Fibroblast of lung (primary cell): Measurements from ENCODE around the gene WDR12. TPM values are rescaled to one million over a fixed set of nuclear protein-coding genes. Genes with fewer than 3 reads are reported as not detected.

Experiments used
- DNase-seq, 2 donors: peaks; one replicate each; pipeline versions ENCODE4 v3.0.0 to v3.0.0-alpha.2; 2010; ENCODE audit warnings: low read depth in 2 of 2
- H2AFZ ChIP-seq: 2 replicates; pipeline ENCODE4 v1.5.1; 2012; ENCODE audit warnings: low read length, control low read depth, inconsistent platforms
- H3K27ac ChIP-seq: 2 replicates; pipeline ENCODE4 v1.5.1; 2011; ENCODE audit warnings: low read length, control low read depth; ENCODE audit not compliant: insufficient read depth
- H3K27me3 ChIP-seq: 2 replicates; pipeline ENCODE4 v1.5.1; 2011; ENCODE audit warnings: mild to moderate bottlenecking, low read length; ENCODE audit not compliant: control insufficient read depth, insufficient read depth
- H3K36me3 ChIP-seq: 2 replicates; pipeline ENCODE4 v1.5.1; 2011; ENCODE audit warnings: low read length; ENCODE audit not compliant: control insufficient read depth, insufficient read depth
- H3K4me1 ChIP-seq: 2 replicates; pipeline ENCODE4 v1.5.1; 2011; ENCODE audit warnings: low read length; ENCODE audit not compliant: control insufficient read depth, insufficient read depth; ENCODE audit errors: extremely low read depth
- H3K4me2 ChIP-seq: 2 replicates; pipeline ENCODE4 v1.5.1; 2011; ENCODE audit warnings: low read length, control low read depth; ENCODE audit not compliant: insufficient read depth; ENCODE audit errors: extremely low read depth
- H3K4me3 ChIP-seq, 4 experiments: fragments of 200-600 bp in 1 of 4; sonication (generic) in 1 of 4; replicated peaks in 1 of 4; 2 replicates each; pipeline ENCODE4 v1.5.1; 2011 to 2016; ENCODE audit warnings: low read length in 4 of 4, low read depth in 3 of 4, mild to moderate bottlenecking in 3 of 4, control low read depth in 2 of 4, inconsistent platforms in 1 of 4, mixed read lengths in 1 of 4; ENCODE audit not compliant: insufficient read depth in 1 of 4; ENCODE audit errors: control extremely low read depth in 1 of 4
- H3K79me2 ChIP-seq: 2 replicates; pipeline ENCODE4 v1.5.1; 2012; ENCODE audit warnings: mild to moderate bottlenecking, low read length, inconsistent platforms; ENCODE audit not compliant: control insufficient read depth, insufficient read depth
- H3K9ac ChIP-seq: 2 replicates; pipeline ENCODE4 v1.5.1; 2011; ENCODE audit warnings: mild to moderate bottlenecking, low read length, control low read depth; ENCODE audit not compliant: insufficient read depth
- H3K9me3 ChIP-seq: 2 replicates; pipeline ENCODE4 v1.5.1; 2012; ENCODE audit warnings: low read depth, low read length; ENCODE audit not compliant: control insufficient read depth, insufficient read depth
- H4K20me1 ChIP-seq: 2 replicates; pipeline ENCODE4 v1.5.1; 2011; ENCODE audit warnings: low read length; ENCODE audit not compliant: control insufficient read depth, insufficient read depth; ENCODE audit errors: extremely low read depth
- CTCF ChIP-seq, 2 donors: IDR thresholded peaks in 1 of 2; conservative IDR thresholded peaks in 1 of 2; 1 replicate in 1 of 2; 2 replicates in 1 of 2; pipeline ENCODE4 v1.5.1; 2011 to 2012; ENCODE audit warnings: low read length in 2 of 2, control low read depth in 1 of 2, inconsistent platforms in 1 of 2, low read depth in 1 of 2, mild to moderate bottlenecking in 1 of 2
- EZH2 ChIP-seq: IDR thresholded peaks from 2 replicates; pipeline ENCODE4 v1.5.1; 2012; ENCODE audit warnings: low read length, control low read depth, mild to moderate bottlenecking; ENCODE audit errors: missing control alignments
- polyA plus RNA-seq, 2 donors: library from polyadenylated mRNA; depleted of rRNA in 1 of 2; stranded (reverse) in 1 of 2; unstranded in 1 of 2; fragments of >200 nt; gene quantifications; 2 replicates each; pipeline ENCODE4 v1.2.1, GENCODE V29; 2011 to 2012; ENCODE audit warnings: missing spikeins in 1 of 2
- total RNA-seq: library from RNA; depleted of rRNA; stranded (reverse); fragments of >200 nt; gene quantifications from 2 replicates; pipeline ENCODE4 v1.2.1, GENCODE V29; 2014

WDR12 gene
- total and polyA plus RNA-seq, 2 donors (not counting 1 experiment from before 2014, with no cell fraction given), result 26.4 to 35.1 TPM

- Histone ChIP-seq H3K36me3 (no peaks in the 10 kb centered on the region), H2AFZ (no peak overlapping the region), H3K9me3 (no peaks in the 10 kb centered on the region), H3K4me3 (no peak overlapping the region), H3K4me1 (no peaks in the 10 kb centered on the region), H3K4me2 (no peak overlapping the region), H4K20me1 (no peaks in the 10 kb centered on the region), H3K27ac (no peak overlapping the region), H3K79me2 (no peaks in the 10 kb centered on the region), H3K27me3 (no peaks in the 10 kb centered on the region), H3K9ac (no peak overlapping the region)
- DNase-seq, result no peak
- TF ChIP-seq CTCF (conservative IDR thresholded peaks at IDR 0.05 in 1 of 2, IDR thresholded peaks at IDR 0.05 in 1 of 2; ENCODE audit: low read depth in 1 of 2, low read length in 2 of 2), result no peak
- TF ChIP-seq EZH2, result no peak
These were observed 68.8 kb downstream of the WDR12 start for GRCh38 chr2:202842690-202843089.

GRCh38 chr2:202841090-202841867 lies 70.2 kb downstream of the WDR12 start:
- Histone ChIP-seq H3K36me3 (no peaks in the 10 kb centered on the region), H3K4me3 (no peak overlapping the region), H4K20me1 (no peaks in the 10 kb centered on the region), H3K27ac (no peak overlapping the region), H3K4me2 (no peak overlapping the region), H3K4me1 (no peaks in the 10 kb centered on the region), H3K9ac (no peak overlapping the region), H3K27me3 (no peaks in the 10 kb centered on the region), H2AFZ (no peak overlapping the region), H3K9me3 (no peaks in the 10 kb centered on the region), H3K79me2 (no peaks in the 10 kb centered on the region)
- no peak for DNase-seq
- TF ChIP-seq EZH2 (no peak), CTCF (conservative IDR thresholded peaks at IDR 0.05 in 1 of 2, IDR thresholded peaks at IDR 0.05 in 1 of 2; ENCODE audit: low read depth in 1 of 2, low read length in 2 of 2) (no peak)

GRCh38 chr2:202831242-202832220 lies 79.9 kb downstream of the WDR12 start:
- Histone ChIP-seq H3K9me3 (no peaks in the 10 kb centered on the region), H3K4me1 (no peaks in the 10 kb centered on the region), H3K27ac (no peak overlapping the region), H3K4me3 (no peak overlapping the region), H3K4me2 (no peak overlapping the region), H3K9ac (no peak overlapping the region), H3K36me3 (no peaks in the 10 kb centered on the region), H4K20me1 (no peaks in the 10 kb centered on the region), H3K79me2 (no peaks in the 10 kb centered on the region), H2AFZ (peak overlapping the region; percentile 48), H3K27me3 (no peaks in the 10 kb centered on the region)
- TF ChIP-seq CTCF (conservative IDR thresholded peaks at IDR 0.05 in 1 of 2, IDR thresholded peaks at IDR 0.05 in 1 of 2; ENCODE audit: low read depth in 1 of 2, low read length in 2 of 2) (peak; percentile 79 to 80), EZH2 (no peak)
- peak; percentile 60 to 66 for DNase-seq
